ENCODE results near the gene CHMP3. TPM values are rescaled to one million over a fixed set of nuclear protein-coding genes. Genes with fewer than 3 reads are reported as not detected.
"Not testable (repeated sequence)": the region's sequence is repeated elsewhere in the genome, so short reads cannot be mapped to it uniquely, and the experiment has no call there.

CHMP3 gene
- total and polyA plus RNA-seq, 2 of the 13 experiments (the other 11 are each of a cell fraction or from before 2014, with no cell fraction given): 64.1 to 114 TPM

DNA sequence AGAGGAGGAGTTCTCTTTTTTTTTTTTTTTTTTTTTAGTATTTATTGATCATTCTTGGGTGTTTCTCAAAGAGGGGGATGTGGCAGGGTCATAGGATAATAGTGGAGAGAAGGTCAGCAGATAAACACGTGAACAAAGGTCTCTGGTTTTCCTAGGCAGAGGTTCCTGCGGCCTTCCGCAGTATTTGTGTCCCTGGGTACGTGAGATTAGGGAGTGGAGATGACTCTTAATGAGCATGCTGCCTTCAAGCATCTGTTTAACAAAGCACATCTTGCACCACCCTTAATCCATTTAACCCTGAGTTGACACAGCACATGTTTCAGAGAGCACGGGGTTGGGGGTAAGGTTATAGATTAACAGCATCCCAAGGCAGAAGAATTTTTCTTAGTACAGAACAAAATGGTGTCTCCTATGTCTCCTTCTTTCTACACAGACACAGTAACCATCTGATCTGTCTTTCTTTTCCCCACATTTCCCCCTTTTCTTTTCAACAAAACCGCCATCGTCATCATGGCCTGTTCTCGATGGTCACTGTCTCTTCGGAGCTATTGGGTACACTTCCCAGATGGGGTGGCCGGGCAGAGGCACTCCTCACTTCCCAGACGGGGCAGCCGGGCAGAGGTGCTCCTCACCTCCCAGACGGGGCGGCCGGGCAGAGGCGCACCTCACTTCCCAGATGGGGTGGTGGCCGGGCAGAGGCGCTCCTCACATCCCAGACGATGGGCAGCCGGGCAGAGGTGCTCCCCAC lies 14.9 kb downstream of the CHMP3 start (continued):
- TF ChIP-seq, protein P1, sequence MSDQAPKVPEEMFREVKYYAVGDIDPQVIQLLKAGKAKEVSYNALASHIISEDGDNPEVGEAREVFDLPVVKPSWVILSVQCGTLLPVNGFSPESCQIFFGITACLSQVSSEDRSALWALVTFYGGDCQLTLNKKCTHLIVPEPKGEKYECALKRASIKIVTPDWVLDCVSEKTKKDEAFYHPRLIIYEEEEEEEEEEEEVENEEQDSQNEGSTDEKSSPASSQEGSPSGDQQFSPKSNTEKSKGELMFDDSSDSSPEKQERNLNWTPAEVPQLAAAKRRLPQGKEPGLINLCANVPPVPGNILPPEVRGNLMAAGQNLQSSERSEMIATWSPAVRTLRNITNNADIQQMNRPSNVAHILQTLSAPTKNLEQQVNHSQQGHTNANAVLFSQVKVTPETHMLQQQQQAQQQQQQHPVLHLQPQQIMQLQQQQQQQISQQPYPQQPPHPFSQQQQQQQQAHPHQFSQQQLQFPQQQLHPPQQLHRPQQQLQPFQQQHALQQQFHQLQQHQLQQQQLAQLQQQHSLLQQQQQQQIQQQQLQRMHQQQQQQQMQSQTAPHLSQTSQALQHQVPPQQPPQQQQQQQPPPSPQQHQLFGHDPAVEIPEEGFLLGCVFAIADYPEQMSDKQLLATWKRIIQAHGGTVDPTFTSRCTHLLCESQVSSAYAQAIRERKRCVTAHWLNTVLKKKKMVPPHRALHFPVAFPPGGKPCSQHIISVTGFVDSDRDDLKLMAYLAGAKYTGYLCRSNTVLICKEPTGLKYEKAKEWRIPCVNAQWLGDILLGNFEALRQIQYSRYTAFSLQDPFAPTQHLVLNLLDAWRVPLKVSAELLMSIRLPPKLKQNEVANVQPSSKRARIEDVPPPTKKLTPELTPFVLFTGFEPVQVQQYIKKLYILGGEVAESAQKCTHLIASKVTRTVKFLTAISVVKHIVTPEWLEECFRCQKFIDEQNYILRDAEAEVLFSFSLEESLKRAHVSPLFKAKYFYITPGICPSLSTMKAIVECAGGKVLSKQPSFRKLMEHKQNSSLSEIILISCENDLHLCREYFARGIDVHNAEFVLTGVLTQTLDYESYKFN (CRISPR knock-in tag; conservative IDR thresholded peaks at IDR 0.05): peak; percentile 75
- peak; percentile 86 for TF ChIP-seq ZMYM4 (CRISPR knock-in tag; IDR thresholded peaks at IDR 0.05)
- TF ChIP-seq, protein P2, sequence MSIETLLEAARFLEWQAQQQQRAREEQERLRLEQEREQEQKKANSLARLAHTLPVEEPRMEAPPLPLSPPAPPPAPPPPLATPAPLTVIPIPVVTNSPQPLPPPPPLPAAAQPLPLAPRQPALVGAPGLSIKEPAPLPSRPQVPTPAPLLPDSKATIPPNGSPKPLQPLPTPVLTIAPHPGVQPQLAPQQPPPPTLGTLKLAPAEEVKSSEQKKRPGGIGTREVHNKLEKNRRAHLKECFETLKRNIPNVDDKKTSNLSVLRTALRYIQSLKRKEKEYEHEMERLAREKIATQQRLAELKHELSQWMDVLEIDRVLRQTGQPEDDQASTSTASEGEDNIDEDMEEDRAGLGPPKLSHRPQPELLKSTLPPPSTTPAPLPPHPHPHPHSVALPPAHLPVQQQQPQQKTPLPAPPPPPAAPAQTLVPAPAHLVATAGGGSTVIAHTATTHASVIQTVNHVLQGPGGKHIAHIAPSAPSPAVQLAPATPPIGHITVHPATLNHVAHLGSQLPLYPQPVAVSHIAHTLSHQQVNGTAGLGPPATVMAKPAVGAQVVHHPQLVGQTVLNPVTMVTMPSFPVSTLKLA (IDR thresholded peaks at IDR 0.05): peak; percentile 35; the same call in 1 of the 2 replicates
- TF ChIP-seq CREM (IDR thresholded peaks at IDR 0.05): peak; percentile 25; the same call in 1 of the 2 replicates
- not testable (repeated sequence) for TF ChIP-seq CREM (CRISPR knock-in tag; IDR thresholded peaks at IDR 0.05); SOX6 (IDR thresholded peaks at IDR 0.05)
- peak; percentile 93 for TF ChIP-seq SOX6 (CRISPR knock-in tag; IDR thresholded peaks at IDR 0.05)
- TF ChIP-seq FOXK1 (CRISPR knock-in tag; IDR thresholded peaks at IDR 0.05; ENCODE audit: borderline replicate concordance, low read depth): 0 out of 2 replicates have a peak, but pooled peaks have one; percentile 23
- 0 out of 2 replicates have a peak, but pooled peaks have one; percentile 27 for TF ChIP-seq IRF2 (CRISPR knock-in tag; IDR thresholded peaks at IDR 0.05)
- TF ChIP-seq, protein P3, sequence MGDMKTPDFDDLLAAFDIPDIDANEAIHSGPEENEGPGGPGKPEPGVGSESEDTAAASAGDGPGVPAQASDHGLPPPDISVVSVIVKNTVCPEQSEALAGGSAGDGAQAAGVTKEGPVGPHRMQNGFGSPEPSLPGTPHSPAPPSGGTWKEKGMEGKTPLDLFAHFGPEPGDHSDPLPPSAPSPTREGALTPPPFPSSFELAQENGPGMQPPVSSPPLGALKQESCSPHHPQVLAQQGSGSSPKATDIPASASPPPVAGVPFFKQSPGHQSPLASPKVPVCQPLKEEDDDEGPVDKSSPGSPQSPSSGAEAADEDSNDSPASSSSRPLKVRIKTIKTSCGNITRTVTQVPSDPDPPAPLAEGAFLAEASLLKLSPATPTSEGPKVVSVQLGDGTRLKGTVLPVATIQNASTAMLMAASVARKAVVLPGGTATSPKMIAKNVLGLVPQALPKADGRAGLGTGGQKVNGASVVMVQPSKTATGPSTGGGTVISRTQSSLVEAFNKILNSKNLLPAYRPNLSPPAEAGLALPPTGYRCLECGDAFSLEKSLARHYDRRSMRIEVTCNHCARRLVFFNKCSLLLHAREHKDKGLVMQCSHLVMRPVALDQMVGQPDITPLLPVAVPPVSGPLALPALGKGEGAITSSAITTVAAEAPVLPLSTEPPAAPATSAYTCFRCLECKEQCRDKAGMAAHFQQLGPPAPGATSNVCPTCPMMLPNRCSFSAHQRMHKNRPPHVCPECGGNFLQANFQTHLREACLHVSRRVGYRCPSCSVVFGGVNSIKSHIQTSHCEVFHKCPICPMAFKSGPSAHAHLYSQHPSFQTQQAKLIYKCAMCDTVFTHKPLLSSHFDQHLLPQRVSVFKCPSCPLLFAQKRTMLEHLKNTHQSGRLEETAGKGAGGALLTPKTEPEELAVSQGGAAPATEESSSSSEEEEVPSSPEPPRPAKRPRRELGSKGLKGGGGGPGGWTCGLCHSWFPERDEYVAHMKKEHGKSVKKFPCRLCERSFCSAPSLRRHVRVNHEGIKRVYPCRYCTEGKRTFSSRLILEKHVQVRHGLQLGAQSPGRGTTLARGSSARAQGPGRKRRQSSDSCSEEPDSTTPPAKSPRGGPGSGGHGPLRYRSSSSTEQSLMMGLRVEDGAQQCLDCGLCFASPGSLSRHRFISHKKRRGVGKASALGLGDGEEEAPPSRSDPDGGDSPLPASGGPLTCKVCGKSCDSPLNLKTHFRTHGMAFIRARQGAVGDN (CRISPR knock-in tag; IDR thresholded peaks at IDR 0.05): peak; percentile 74
- peak; percentile 82 for TF ChIP-seq ZNF652 (CRISPR knock-in tag; IDR thresholded peaks at IDR 0.05; ENCODE audit: borderline replicate concordance, low read depth)
- TF ChIP-seq NR2C2 (CRISPR knock-in tag; IDR thresholded peaks at IDR 0.05; ENCODE audit: borderline replicate concordance): peak; percentile 39; the same call in 1 of the 2 replicates
- TF ChIP-seq, protein P4, sequence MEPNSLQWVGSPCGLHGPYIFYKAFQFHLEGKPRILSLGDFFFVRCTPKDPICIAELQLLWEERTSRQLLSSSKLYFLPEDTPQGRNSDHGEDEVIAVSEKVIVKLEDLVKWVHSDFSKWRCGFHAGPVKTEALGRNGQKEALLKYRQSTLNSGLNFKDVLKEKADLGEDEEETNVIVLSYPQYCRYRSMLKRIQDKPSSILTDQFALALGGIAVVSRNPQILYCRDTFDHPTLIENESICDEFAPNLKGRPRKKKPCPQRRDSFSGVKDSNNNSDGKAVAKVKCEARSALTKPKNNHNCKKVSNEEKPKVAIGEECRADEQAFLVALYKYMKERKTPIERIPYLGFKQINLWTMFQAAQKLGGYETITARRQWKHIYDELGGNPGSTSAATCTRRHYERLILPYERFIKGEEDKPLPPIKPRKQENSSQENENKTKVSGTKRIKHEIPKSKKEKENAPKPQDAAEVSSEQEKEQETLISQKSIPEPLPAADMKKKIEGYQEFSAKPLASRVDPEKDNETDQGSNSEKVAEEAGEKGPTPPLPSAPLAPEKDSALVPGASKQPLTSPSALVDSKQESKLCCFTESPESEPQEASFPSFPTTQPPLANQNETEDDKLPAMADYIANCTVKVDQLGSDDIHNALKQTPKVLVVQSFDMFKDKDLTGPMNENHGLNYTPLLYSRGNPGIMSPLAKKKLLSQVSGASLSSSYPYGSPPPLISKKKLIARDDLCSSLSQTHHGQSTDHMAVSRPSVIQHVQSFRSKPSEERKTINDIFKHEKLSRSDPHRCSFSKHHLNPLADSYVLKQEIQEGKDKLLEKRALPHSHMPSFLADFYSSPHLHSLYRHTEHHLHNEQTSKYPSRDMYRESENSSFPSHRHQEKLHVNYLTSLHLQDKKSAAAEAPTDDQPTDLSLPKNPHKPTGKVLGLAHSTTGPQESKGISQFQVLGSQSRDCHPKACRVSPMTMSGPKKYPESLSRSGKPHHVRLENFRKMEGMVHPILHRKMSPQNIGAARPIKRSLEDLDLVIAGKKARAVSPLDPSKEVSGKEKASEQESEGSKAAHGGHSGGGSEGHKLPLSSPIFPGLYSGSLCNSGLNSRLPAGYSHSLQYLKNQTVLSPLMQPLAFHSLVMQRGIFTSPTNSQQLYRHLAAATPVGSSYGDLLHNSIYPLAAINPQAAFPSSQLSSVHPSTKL (CRISPR knock-in tag; IDR thresholded peaks at IDR 0.05): peak; percentile 89
- 0 out of 2 replicates have a peak, but pooled peaks have one; percentile 21 for TF ChIP-seq ZNF709 (CRISPR knock-in tag; IDR thresholded peaks at IDR 0.05)

Measured in HepG2 (cell line).